CD4-positive, alpha-beta T cell (primary cell): ENCODE data around the gene ZC3H13. TPM values are rescaled to one million over a fixed set of nuclear protein-coding genes. Genes with fewer than 3 reads are reported as not detected.
A peak's percentile ranks its signal among the peaks of the same experiment; 100 is the strongest.

Source experiments
- ATAC-seq: fragments of 200-7000 bp; cut with Tn5 transposase; one replicate; pipeline ENCODE4 v1.10.0; 2022; ENCODE audit warnings: mild to moderate bottlenecking; ENCODE audit not compliant: poor library complexity
- CTCF ChIA-PET: fragments of 350-600 bp; sonication (Branson Sonifier 250); formaldehyde crosslinking; loops from one replicate; lab custom pipeline; 2021; ENCODE audit warnings: antibody characterized with exemption, inconsistent platforms; lab: Charles Lee
- POLR2A ChIA-PET: fragments of 350-600 bp; sonication (Branson Sonifier 250); formaldehyde crosslinking; loops from one replicate; lab custom pipeline; 2021; ENCODE audit warnings: antibody characterized with exemption, inconsistent platforms; lab: Charles Lee
- DNase-seq, 14 experiments: peaks; one replicate each; pipeline ENCODE4 v3.0.0-alpha.2; 2013 to 2020; ENCODE audit warnings: mixed read lengths in 2 of 14
- H3K27ac ChIP-seq, 2 donors: one replicate each; pipeline versions ENCODE4 v1.5.1 to v1.7.0; 2013; ENCODE audit warnings: low read length in 2 of 2, low read depth in 1 of 2, mild to moderate bottlenecking in 1 of 2
- H3K27me3 ChIP-seq, 2 experiments: 1 replicate in 1 of 2; 2 replicates in 1 of 2; pipeline versions ENCODE4 v1.6.1 to v1.7.0; 2013; ENCODE audit warnings: low read length in 2 of 2, control low read depth in 1 of 2, mild to moderate bottlenecking in 1 of 2, moderate library complexity in 1 of 2; ENCODE audit not compliant: insufficient read depth in 2 of 2, control insufficient read depth in 1 of 2
- H3K36me3 ChIP-seq: one replicate; pipeline ENCODE4 v1.6.1; 2013; ENCODE audit warnings: low read length, control low read depth; ENCODE audit not compliant: insufficient read depth
- H3K4me1 ChIP-seq: one replicate; pipeline ENCODE4 v1.6.1; 2013; ENCODE audit warnings: low read length, control low read depth; ENCODE audit not compliant: insufficient read depth
- H3K4me3 ChIP-seq: one replicate; pipeline ENCODE4 v1.5.1; 2013; ENCODE audit warnings: mild to moderate bottlenecking, low read length, moderate library complexity
- H3K9me3 ChIP-seq, 2 experiments: 1 replicate in 1 of 2; 2 replicates in 1 of 2; pipeline versions ENCODE4 v1.6.1 to v1.7.0; 2013; ENCODE audit warnings: low read length in 2 of 2, mild to moderate bottlenecking in 2 of 2, control low read depth in 1 of 2, moderate library complexity in 1 of 2; ENCODE audit not compliant: control insufficient read depth in 1 of 2, insufficient read depth in 1 of 2
- H3K27ac Mint-ChIP-seq: one replicate; pipeline ENCODE4 v1.8.0; 2020; ENCODE audit warnings: mixed read lengths
- H3K27me3 Mint-ChIP-seq: one replicate; pipeline ENCODE4 v1.8.0; 2021; ENCODE audit warnings: mixed read lengths
- H3K36me3 Mint-ChIP-seq: one replicate; pipeline ENCODE4 v1.8.0; 2021; ENCODE audit warnings: low read depth, mixed read lengths
- H3K4me1 Mint-ChIP-seq: one replicate; pipeline ENCODE4 v1.8.0; 2021; ENCODE audit warnings: low read depth, mixed read lengths
- H3K4me3 Mint-ChIP-seq: one replicate; pipeline ENCODE4 v1.8.0; 2020; ENCODE audit warnings: mild to moderate bottlenecking, mixed read lengths
- H3K9me3 Mint-ChIP-seq: one replicate; pipeline ENCODE4 v1.8.0; 2020; ENCODE audit warnings: mixed read lengths
- CTCF ChIP-seq: fragments of 200-600 bp; IDR thresholded peaks from one replicate; pipeline ENCODE4 v1.8.0; 2022; ENCODE audit warnings: antibody characterized with exemption, mild to moderate bottlenecking
- intact Hi-C, 2 experiments: fragments of 100-400 bp; cut with DNase I in 1 of 2; cut with micrococcal nuclease in 1 of 2; formaldehyde crosslinking; loops; one replicate each; pipeline versions ENCODE4 v1.15.1 to v1.9.0; 2023 to 2025; cut with DNase I, micrococcal nuclease
- total RNA-seq, 174 experiments: library from RNA in 2 of 174; stranded (reverse) in 2 of 174; gene quantifications; one replicate each; pipeline ENCODE4 v1.2.3 and lab custom pipeline; 2021 to 2026

The ZC3H13 gene
- total RNA-seq, 2 experiments from 2014 or later, result 36.5 to 43.8 TPM

- H3K9me3 Mint-ChIP-seq, result peaks cover 1% of the 10 kb centered on the region
- no peak for TF ChIP-seq CTCF
- no peaks in the 10 kb centered on the region for H3K27me3 Mint-ChIP-seq
- peaks cover 22% of the 10 kb centered on the region for H3K4me1 Mint-ChIP-seq
- H3K9me3 ChIP-seq, result peaks cover 0 to 1% of the 10 kb centered on the region in 2 experiments
- ATAC-seq (no peak), DNase-seq (no peak)
- POLR2A ChIA-PET, result interaction anchor here (0.6 kb wide), 1 partner anchor 89 kb away, joined by 4 read pairs; no protein-coding TSS in a partner anchor
- no peak overlapping the region for H3K27ac Mint-ChIP-seq
- no peak overlapping the region for H3K4me3 Mint-ChIP-seq
- H3K27me3 ChIP-seq, result no peaks in the 10 kb centered on the region
- no peak overlapping the region for H3K27ac ChIP-seq
- no peaks in the 10 kb centered on the region for H3K4me1 ChIP-seq
- intact Hi-C loops, result no loop called here
- H3K36me3 ChIP-seq, result peaks cover 45% of the 10 kb centered on the region
- no peak overlapping the region for H3K4me3 ChIP-seq
- CTCF ChIA-PET, result no interaction called here
- peaks cover 95% of the 10 kb centered on the region for H3K36me3 Mint-ChIP-seq
Measured at GRCh38 chr13:46035066-46035465, 17.5 kb downstream of the ZC3H13 start.

DNA sequence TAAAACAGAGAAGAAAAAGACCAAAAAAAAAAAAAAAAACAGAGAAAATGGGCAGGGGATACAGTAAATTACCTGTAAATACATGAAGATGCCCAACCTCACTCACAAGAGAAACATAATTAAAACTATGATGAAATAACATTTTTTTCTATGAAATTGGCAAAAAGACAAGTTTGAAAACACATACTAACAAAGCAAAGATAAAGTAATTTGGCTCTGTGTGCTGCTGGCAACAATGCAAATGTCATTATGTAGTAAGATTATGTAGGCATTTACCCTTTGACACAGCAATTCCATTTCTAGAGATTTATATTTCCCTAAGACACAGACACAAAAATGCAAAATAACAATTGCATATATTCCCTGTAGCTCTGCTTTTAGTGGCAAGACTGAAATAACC lies 20.2 kb downstream of the ZC3H13 start:
- Mint-ChIP-seq H3K4me3 (no peak overlapping the region), H3K27me3 (no peaks in the 10 kb centered on the region), H3K9me3 (peaks cover 3% of the 10 kb centered on the region), H3K4me1 (peaks cover 39% of the 10 kb centered on the region), H3K27ac (no peak overlapping the region), H3K36me3 (peaks cover 93% of the 10 kb centered on the region)
- peaks cover 28% of the 10 kb centered on the region for H3K36me3 ChIP-seq
- no peaks in the 10 kb centered on the region for H3K4me1 ChIP-seq
- no peak overlapping the region for H3K4me3 ChIP-seq
- H3K27me3 ChIP-seq, result no peaks in the 10 kb centered on the region
- intact Hi-C loops, result no loop called here
- no peak for DNase-seq
- ChIA-PET POLR2A (no interaction called here), CTCF (interaction anchor here (0.7 kb wide), 1 partner anchor 15 kb away, joined by 3 read pairs; no protein-coding TSS in a partner anchor)
- H3K9me3 ChIP-seq, result peaks cover 3% of the 10 kb centered on the region in 2 experiments
- no peak for TF ChIP-seq CTCF
- H3K27ac ChIP-seq, result no peak overlapping the region
- ATAC-seq, result no peak

DNA sequence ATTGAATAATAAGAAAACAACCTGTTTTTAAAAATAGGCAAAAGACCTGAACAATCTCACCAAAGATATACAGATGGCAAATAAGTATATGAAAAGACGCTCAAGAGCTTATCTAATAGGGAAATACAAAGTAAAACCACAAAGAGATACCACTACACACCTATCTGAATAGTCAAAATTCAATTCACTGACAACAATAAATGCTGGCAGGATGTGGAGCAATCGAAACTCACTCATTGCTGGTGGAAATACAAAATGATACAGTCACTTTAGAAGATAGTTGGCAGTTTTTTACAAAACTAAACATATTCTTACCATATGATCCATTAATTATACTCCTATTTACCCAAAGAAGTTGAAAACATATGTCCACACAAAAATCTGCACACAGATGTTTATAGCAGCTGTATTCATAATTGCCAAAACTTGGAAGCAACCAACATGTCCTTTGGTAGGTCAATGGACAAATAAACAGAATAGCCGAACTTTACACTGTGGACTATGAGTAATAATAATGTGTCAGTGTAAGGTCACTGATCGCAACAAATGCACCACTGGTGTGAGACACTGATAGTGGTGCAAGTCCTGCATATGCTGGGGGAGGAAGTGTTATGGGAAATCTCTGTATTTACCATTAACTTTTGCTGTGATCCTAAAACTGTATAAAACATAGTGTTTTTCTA lies 20.8 kb downstream of the ZC3H13 start:
- DNase-seq, result peak in 1 of 14 experiments; percentile 2
- Mint-ChIP-seq H3K4me3 (no peak overlapping the region), H3K36me3 (peaks cover 93% of the 10 kb centered on the region), H3K4me1 (peaks cover 40% of the 10 kb centered on the region), H3K27ac (no peak overlapping the region), H3K9me3 (peaks cover 3% of the 10 kb centered on the region), H3K27me3 (no peaks in the 10 kb centered on the region)
- peaks cover 26% of the 10 kb centered on the region for H3K36me3 ChIP-seq
- intact Hi-C loops, result no loop called here
- no peaks in the 10 kb centered on the region for H3K27me3 ChIP-seq
- peaks cover 3% of the 10 kb centered on the region in 2 experiments for H3K9me3 ChIP-seq
- ATAC-seq, result no peak
- no peak overlapping the region for H3K4me3 ChIP-seq
- ChIA-PET POLR2A (no interaction called here), CTCF (no interaction called here)
- TF ChIP-seq CTCF, result no peak
- no peak overlapping the region for H3K27ac ChIP-seq
- H3K4me1 ChIP-seq, result no peaks in the 10 kb centered on the region
